Activated naive CD4-positive, alpha-beta T cell treated with anti-CD3 and anti-CD28 coated beads for 36 hours (primary cell): Measurements from ENCODE around the gene DTNB. TPM values are rescaled to one million over a fixed set of nuclear protein-coding genes. Genes with fewer than 3 reads are reported as not detected.

Experiments used
- CTCF ChIA-PET: fragments of 350-600 bp; sonication (Branson Sonifier 250); formaldehyde crosslinking; loops from one replicate; lab custom pipeline; 2021; ENCODE audit warnings: antibody characterized with exemption; lab: Charles Lee
- DNase-seq: peaks from one replicate; pipeline ENCODE4 v3.0.0-alpha.2; 2020
- H3K27ac Mint-ChIP-seq: one replicate; pipeline ENCODE4 v1.8.0; 2021; ENCODE audit warnings: mild to moderate bottlenecking, mixed read lengths
- H3K27me3 Mint-ChIP-seq: one replicate; pipeline ENCODE4 v1.8.0; 2021; ENCODE audit warnings: low read depth, mixed read lengths
- H3K36me3 Mint-ChIP-seq: one replicate; pipeline ENCODE4 v1.8.0; 2021; ENCODE audit warnings: low read depth, mixed read lengths
- H3K4me1 Mint-ChIP-seq: one replicate; pipeline ENCODE4 v1.8.0; 2021; ENCODE audit warnings: low read depth, mixed read lengths
- H3K4me3 Mint-ChIP-seq: one replicate; pipeline ENCODE4 v1.8.0; 2021; ENCODE audit warnings: mild to moderate bottlenecking, moderate library complexity, mixed read lengths
- H3K9me3 Mint-ChIP-seq: one replicate; pipeline ENCODE4 v1.8.0; 2021; ENCODE audit warnings: mixed read lengths
- intact Hi-C: fragments of 100-400 bp; cut with micrococcal nuclease; formaldehyde crosslinking; loops from one replicate; pipeline ENCODE4 v1.15.1; 2023
- total RNA-seq, 2 experiments: library from RNA; stranded (reverse); gene quantifications; one replicate each; pipeline ENCODE4 v1.2.3, GENCODE V29; 2021

The DTNB gene
- total RNA-seq, 2 experiments from 2014 or later: 27.2 to 27.6 TPM

DNA sequence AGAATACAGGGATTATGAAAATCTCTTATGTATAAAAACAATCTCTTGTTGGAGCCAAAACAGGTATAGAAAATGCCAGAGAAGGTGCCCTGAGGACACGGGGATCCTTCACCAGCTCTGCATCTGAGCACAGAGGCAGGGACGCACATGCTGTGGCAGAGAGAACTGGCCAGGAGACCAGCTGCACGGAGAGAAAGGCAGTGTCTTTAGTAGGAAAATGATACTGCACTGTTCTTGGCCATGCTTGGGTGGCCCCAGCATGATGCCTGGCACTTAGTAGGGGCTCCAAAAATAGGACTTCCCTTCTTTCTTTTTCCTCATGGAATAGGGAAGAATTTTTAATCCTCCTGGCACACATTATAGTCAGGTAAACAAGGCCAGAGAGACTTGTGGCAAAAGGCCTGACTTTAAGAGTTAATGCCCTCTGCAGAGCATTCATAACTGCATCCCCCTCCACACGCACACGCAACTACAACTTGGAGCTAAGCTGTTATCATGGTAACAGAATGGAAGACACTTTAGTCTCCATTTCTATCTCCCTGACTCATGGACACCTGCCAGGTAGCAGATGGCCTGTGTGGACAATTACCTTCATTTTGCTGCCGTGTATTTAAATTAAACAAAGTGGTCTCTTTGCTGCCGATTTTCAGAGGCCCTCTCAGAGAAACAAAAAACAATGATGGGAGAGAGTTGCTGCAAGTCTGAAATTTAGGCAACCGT lies 271.9 kb downstream of the DTNB start:
- intact Hi-C loops: no loop called here
- DNase-seq: no peak
- H3K4me1 Mint-ChIP-seq: peaks cover 12% of the 10 kb centered on the region
- H3K27ac Mint-ChIP-seq: no peak overlapping the region
- CTCF ChIA-PET: interaction anchor here (1.4 kb wide), 1 partner anchor 24 kb away, joined by 4 read pairs; no protein-coding TSS in a partner anchor
- no peak overlapping the region for H3K4me3 Mint-ChIP-seq
- no peaks in the 10 kb centered on the region for H3K9me3 Mint-ChIP-seq
- no peaks in the 10 kb centered on the region for H3K27me3 Mint-ChIP-seq
- H3K36me3 Mint-ChIP-seq: no peaks in the 10 kb centered on the region

DNA sequence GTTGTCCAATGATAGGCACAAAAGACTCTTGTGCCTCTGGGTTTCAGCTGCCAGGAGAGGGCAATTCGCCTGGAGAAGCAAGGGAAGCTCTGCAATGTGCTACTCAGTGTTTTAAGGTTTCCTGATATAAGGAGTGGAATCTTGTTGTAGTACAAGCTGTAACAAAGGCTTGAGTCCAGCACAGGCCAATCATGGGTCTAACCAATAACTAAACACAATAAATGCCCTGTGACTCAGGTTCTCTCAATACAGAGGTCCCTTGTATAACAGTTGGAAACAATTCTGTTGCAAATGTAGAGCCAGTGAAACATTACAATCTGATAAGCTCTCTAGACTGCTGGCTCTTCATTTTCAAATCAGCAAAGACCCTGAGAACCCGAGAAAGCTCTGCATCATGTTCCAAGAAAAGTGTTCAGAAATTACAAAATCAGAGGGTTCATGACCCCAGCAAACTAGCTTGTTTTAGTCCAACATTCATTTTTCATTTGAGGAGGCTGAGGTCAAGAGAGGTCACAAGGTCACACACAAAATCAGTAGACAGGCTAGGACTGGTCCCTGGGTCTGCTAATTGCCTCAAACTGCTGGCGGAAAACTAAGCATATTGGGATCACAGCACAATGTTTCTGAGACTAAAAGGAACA lies 272.7 kb downstream of the DTNB start:
- CTCF ChIA-PET: interaction anchor here (0.9 to 1.4 kb wide), 2 partner anchors 23 to 39 kb away, joined by 3 to 4 read pairs; no protein-coding TSS in a partner anchor
- H3K27ac Mint-ChIP-seq: no peak overlapping the region
- no peaks in the 10 kb centered on the region for H3K9me3 Mint-ChIP-seq

DNA sequence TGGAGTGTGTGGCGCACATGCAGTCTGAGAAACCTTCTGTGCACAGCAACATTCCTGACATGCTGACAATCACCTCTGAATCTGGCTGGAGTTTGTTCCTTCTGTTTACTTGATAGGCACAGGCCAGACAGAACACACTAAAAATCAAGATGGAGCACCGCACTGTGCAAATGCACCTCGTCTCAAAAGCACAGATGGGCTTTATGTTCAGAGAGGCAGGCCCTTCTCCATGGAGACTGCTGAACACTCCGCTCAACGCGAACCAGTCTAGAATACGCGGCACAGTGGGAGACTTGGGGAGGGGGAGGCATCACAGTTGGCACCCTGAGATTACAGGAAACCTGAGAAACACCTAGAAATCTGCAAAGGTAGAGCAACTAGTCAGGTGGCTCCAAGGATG lies 273.2 kb downstream of the DTNB start:
- no peaks in the 10 kb centered on the region for H3K36me3 Mint-ChIP-seq
- H3K4me3 Mint-ChIP-seq: no peak overlapping the region
- no peak overlapping the region for H3K27ac Mint-ChIP-seq
- CTCF ChIA-PET: interaction anchor here (0.9 to 1.4 kb wide), 2 partner anchors 23 to 38 kb away, joined by 3 to 4 read pairs; no protein-coding TSS in a partner anchor
- no peaks in the 10 kb centered on the region for H3K27me3 Mint-ChIP-seq
- DNase-seq: no peak
- intact Hi-C loops: no loop called here
- peaks cover 12% of the 10 kb centered on the region for H3K4me1 Mint-ChIP-seq
- no peaks in the 10 kb centered on the region for H3K9me3 Mint-ChIP-seq

More for the DNA sequence above, 272.7 kb downstream of the DTNB start:
- Mint-ChIP-seq H3K27me3 (no peaks in the 10 kb centered on the region), H3K4me3 (no peak overlapping the region), H3K36me3 (no peaks in the 10 kb centered on the region), H3K4me1 (peaks cover 12% of the 10 kb centered on the region)
- intact Hi-C loops: no loop called here
- DNase-seq: no peak

DNA sequence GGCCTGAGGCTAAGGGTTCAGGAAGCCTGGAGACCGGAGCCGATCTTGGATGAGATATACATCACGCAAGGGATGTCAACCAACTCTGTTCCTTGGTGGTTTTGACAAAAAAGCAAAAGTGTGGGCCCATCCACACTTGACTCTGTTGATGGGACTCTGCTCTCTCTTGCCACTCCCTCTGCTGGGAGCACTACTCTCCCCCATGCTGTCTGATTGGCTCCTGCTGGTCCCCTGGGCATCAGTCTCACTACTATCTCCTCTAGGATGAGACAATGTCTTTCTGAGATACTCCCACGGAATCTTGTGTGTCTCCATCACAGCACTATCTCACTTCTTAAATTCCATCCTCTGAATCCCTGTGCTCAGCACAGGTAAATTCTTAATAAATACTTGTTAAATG lies 274.8 kb downstream of the DTNB start:
- H3K27ac Mint-ChIP-seq: no peak overlapping the region
- H3K9me3 Mint-ChIP-seq: no peaks in the 10 kb centered on the region
- peaks cover 9% of the 10 kb centered on the region for H3K4me1 Mint-ChIP-seq
- CTCF ChIA-PET: no interaction called here
- DNase-seq: no peak
- no peaks in the 10 kb centered on the region for H3K36me3 Mint-ChIP-seq
- H3K4me3 Mint-ChIP-seq: no peak overlapping the region
- no peaks in the 10 kb centered on the region for H3K27me3 Mint-ChIP-seq
- intact Hi-C loops: no loop called here

DNA sequence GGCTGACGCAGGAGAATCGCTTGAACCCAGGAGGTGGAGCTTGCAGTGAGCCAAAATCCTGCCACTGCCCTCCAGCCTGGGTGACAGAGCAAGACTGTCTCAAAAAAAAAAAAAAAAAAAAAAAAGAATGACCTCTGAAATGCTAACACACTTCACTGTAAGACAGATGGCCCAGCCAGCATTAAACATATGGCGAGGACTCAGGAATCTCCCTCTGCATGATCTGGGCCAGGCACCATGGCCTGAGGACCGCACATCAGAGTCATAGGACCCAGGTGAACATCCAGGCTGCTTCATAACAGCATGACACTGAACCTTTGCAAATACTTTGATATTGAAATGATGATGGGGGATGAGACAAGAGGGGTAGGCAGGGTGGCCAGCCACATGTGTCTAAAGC lies 275.6 kb downstream of the DTNB start:
- H3K4me3 Mint-ChIP-seq: no peak overlapping the region
- H3K27me3 Mint-ChIP-seq: no peaks in the 10 kb centered on the region
- H3K9me3 Mint-ChIP-seq: no peaks in the 10 kb centered on the region
- peaks cover 5% of the 10 kb centered on the region for H3K4me1 Mint-ChIP-seq
- DNase-seq: no peak
- intact Hi-C loops: no loop called here
- CTCF ChIA-PET: no interaction called here
- H3K36me3 Mint-ChIP-seq: no peaks in the 10 kb centered on the region
- H3K27ac Mint-ChIP-seq: no peak overlapping the region

DNA sequence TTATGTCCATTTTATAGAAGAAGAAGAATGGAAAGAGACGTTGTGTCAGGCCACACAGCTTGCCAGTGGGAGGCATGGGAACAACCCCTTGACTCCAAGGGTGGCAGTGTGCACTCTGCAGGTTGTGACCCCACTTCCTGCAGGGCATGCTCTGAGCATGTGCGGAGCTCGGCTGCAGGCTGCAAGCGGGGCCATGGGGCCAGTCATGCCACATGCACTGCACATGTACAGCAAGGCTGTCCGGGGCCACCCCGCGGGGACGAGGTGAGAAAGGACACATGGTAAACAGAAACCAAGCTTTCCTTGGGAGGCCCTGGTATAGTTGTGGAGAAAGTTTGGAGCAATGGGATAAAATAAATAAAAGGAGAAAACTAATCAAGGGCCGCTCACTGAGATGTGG lies 284.2 kb downstream of the DTNB start:
- DNase-seq: no peak
- intact Hi-C loops: no loop called here
- Mint-ChIP-seq H3K4me3 (no peak overlapping the region), H3K27me3 (no peaks in the 10 kb centered on the region), H3K9me3 (peaks cover 7% of the 10 kb centered on the region), H3K27ac (no peak overlapping the region), H3K36me3 (peaks cover 11% of the 10 kb centered on the region), H3K4me1 (peaks cover 15% of the 10 kb centered on the region)
- CTCF ChIA-PET: interaction anchor here (2.7 kb wide), 1 partner anchor 12 kb away, joined by 12 read pairs; no protein-coding TSS in a partner anchor

DNA sequence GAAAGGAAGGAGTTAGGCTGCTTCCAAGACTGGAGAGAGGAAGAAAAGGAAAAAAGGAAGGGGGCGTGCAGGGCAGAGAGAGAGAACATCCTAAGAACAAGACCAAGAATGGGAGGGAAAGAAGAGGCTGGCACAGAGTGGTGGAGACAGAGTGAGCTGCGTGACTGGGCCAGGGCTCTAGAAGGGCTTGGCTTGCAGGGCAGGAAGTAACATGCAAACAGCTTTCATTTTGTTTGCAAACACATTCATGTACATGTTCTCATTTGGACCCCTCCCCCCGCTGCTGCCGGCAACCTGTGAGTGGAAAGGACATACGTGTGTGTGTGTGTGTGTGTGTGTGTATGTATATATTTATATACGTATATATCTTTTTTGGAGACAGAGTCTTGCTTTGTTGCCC lies 284.9 kb downstream of the DTNB start:
- peaks cover 15% of the 10 kb centered on the region for H3K4me1 Mint-ChIP-seq
- H3K36me3 Mint-ChIP-seq: peaks cover 11% of the 10 kb centered on the region
- no peak overlapping the region for H3K27ac Mint-ChIP-seq
- no peak for DNase-seq
- H3K27me3 Mint-ChIP-seq: no peaks in the 10 kb centered on the region
- no peak overlapping the region for H3K4me3 Mint-ChIP-seq
- peaks cover 7% of the 10 kb centered on the region for H3K9me3 Mint-ChIP-seq
- CTCF ChIA-PET: interaction anchor here (2.7 kb wide), 1 partner anchor 12 kb away, joined by 12 read pairs; no protein-coding TSS in a partner anchor
- intact Hi-C loops: no loop called here

DNA sequence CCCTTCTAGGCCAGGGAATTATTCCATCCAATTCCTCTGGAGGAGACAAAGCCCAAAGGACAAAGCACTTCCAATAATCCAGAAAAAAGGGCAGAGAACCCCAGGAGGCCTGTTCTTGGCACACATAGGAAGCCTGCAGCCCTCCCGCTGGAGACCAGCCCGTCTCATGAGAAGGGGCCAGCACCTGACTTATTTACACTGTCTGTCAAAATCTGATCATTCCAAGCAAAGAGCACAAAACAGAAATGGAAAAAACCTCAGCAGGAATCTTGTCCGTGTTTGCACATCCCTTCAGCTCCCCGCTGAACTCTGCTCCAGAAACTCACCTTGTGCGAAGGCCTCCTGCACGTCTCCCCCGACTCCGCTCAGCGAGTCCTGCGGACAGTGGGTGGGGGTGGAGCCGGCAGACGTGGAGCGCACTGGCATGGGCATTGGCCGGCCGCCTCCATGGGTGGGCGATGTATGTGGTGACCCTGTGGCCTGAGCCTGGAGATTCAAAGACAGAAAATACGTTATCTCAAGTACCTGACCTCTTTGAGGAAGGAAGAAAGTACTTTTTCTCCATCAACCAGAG lies 285.4 kb downstream of the DTNB start:
- Mint-ChIP-seq H3K27ac (no peak overlapping the region), H3K4me1 (peaks cover 15% of the 10 kb centered on the region), H3K27me3 (no peaks in the 10 kb centered on the region), H3K9me3 (peaks cover 7% of the 10 kb centered on the region), H3K4me3 (no peak overlapping the region), H3K36me3 (peaks cover 11% of the 10 kb centered on the region)
- intact Hi-C loops: no loop called here
- CTCF ChIA-PET: no interaction called here
- no peak for DNase-seq

DNA sequence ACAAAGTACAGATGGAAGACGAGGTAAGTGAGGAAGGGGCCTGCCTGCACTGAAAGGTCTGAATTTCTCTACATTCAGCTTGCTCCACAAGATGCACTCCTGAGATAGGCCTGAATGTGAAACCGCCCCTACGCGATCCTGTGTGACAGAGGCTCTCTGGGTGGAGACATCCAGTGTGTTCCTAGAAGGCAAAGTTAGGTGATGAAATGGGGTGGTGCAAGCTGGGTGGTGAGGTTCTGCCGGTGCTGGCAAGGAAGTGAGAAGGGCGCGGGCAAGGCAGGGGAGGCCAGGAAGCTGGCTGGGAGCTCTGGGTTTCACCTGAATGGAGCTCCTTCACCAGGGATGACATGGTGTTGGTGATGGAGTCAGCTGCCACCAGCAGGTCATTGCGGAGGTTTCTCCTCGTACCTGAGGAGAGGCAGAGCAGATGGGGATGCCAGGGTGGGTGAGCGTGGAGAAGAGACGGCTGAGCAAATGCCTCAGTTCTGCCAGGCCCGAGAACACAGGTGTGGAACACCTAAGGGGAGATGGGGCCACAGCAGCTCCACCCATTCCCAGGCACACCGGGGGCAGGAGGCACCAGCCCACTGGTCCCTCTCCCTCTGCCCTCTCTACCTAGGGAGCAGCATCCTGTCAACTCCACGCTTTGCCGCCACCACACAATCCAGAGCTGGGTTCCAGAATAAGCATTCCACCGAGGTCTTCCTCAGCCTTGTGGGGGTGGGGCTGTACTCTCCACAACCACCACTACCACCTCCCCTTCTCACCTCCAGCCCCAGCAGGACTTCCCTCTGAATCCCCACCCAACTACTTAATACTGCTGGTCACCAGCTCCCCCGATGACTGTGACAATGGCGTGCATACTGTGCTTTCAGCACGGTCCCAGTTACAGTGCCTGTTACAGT lies 286.2 kb downstream of the DTNB start:
- CTCF ChIA-PET: interaction anchor here (1.0 to 1.1 kb wide), 2 partner anchors 22 to 25 kb away, joined by 3 read pairs; no protein-coding TSS in a partner anchor
- H3K27me3 Mint-ChIP-seq: no peaks in the 10 kb centered on the region
- no peak overlapping the region for H3K4me3 Mint-ChIP-seq
- no peak overlapping the region for H3K27ac Mint-ChIP-seq
- H3K9me3 Mint-ChIP-seq: peaks cover 6% of the 10 kb centered on the region
- intact Hi-C loops: no loop called here
- DNase-seq: no peak
- H3K36me3 Mint-ChIP-seq: peaks cover 8% of the 10 kb centered on the region
- H3K4me1 Mint-ChIP-seq: peaks cover 10% of the 10 kb centered on the region

DNA sequence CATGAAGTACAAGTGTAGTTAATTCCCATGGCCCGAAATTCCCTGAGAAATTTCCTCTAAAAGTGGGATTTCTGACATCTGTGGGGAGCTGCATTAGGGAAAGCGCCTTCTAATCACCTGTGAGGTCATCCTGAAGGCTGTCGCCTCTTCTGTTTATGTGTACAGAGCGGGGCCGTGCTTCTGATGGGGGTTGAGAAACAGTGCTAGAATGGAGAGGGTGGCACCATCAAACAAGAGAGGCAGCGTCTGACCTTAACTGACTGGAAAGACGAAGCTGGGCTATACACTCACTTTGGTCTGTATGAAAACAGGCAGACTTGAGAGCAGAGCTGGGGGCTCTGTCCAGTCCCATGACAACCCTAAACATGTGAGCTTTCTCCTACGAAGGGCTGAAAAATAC lies 287.5 kb downstream of the DTNB start:
- Mint-ChIP-seq H3K36me3 (peaks cover 3% of the 10 kb centered on the region), H3K27me3 (no peaks in the 10 kb centered on the region), H3K4me3 (no peak overlapping the region), H3K27ac (no peak overlapping the region), H3K9me3 (no peaks in the 10 kb centered on the region), H3K4me1 (no peaks in the 10 kb centered on the region)
- DNase-seq: no peak
- intact Hi-C loops: no loop called here
- CTCF ChIA-PET: interaction anchor here (1.1 to 1.5 kb wide), 4 partner anchors 9 to 24 kb away, joined by 3 to 6 read pairs (median 4); no protein-coding TSS in a partner anchor

DNA sequence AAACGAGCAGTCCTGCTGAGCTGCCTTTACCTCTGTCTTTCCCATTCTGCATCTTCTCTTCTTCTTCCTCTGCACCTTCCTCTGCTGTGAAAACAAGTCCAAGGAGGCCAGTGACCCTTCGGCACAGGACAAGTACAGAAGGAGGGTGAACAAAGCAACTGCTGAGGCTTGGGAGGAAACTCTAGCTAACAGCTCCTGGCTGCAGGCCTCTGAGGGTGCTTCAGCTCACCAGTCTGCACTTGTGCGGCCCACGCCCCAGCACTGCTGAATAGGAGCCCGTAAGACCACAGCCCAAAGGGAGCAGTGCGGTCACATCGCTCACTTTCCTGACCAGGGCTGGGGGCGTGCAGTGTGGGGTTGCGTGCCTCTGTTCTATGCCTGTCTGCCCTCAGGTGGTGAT lies 289.6 kb downstream of the DTNB start:
- intact Hi-C loops: no loop called here
- no peaks in the 10 kb centered on the region for H3K27me3 Mint-ChIP-seq

More for the DNA sequence above, 289.6 kb downstream of the DTNB start:
- H3K4me1 Mint-ChIP-seq: peaks cover 6% of the 10 kb centered on the region
- peaks cover 7% of the 10 kb centered on the region for H3K36me3 Mint-ChIP-seq
- CTCF ChIA-PET: interaction anchor here (0.5 to 1.1 kb wide), 2 partner anchors 8 to 390 kb away, joined by 3 read pairs; no protein-coding TSS in a partner anchor
- H3K27ac Mint-ChIP-seq: no peak overlapping the region
- no peak overlapping the region for H3K4me3 Mint-ChIP-seq
- peaks cover 7% of the 10 kb centered on the region for H3K9me3 Mint-ChIP-seq
- no peak for DNase-seq
